GM12892 (cell line): ENCODE data around the gene SLC10A3.
"Not testable (repeated sequence)": the region's sequence is repeated elsewhere in the genome, so short reads cannot be mapped to it uniquely, and the experiment has no call there.

Experiments used
- DNase-seq: peaks from one replicate; pipeline ENCODE4 v3.0.0; 2011; ENCODE audit not compliant: insufficient read length
- FAIRE-seq: peaks from 2 replicates; lab custom pipeline; 2011; peaks lifted over from hg19 to GRCh38; lab: Jason Lieb, UNC
- POLR2A ChIP-seq: IDR thresholded peaks from 2 replicates; pipeline ENCODE4 v1.6.1; 2011; ENCODE audit warnings: low read depth, low read length, control low read depth
- POLR2AphosphoS5 ChIP-seq: IDR thresholded peaks from 2 replicates; pipeline ENCODE4 v1.6.1; 2011; ENCODE audit warnings: low read depth, low read length, control low read depth
- TAF1 ChIP-seq: IDR thresholded peaks from 2 replicates; pipeline ENCODE4 v1.6.1; 2011; ENCODE audit warnings: low read depth, mild to moderate bottlenecking, control low read depth, low read length, borderline replicate concordance

SLC10A3 gene

GRCh38 chrX:154509455-154509854 lies 19.0 kb upstream of the SLC10A3 start:
- TF ChIP-seq POLR2AphosphoS5 (no peak), TAF1 (no peak), POLR2A (no peak)
- no peak for DNase-seq
- FAIRE-seq, result no peak

- no peak for FAIRE-seq
Measured at GRCh38 chrX:154508384-154508745, 17.9 kb upstream of the SLC10A3 start.

GRCh38 chrX:154507673-154508383 lies 17.4 kb upstream of the SLC10A3 start:
- DNase-seq (no peak), FAIRE-seq (no peak)
- TF ChIP-seq POLR2A, result no peak
- no peak for TF ChIP-seq TAF1
- no peak for TF ChIP-seq POLR2AphosphoS5

More at GRCh38 chrX:154508384-154508745, 17.9 kb upstream of the SLC10A3 start:
- TF ChIP-seq POLR2A, result no peak
- TF ChIP-seq TAF1, result no peak
- TF ChIP-seq POLR2AphosphoS5, result no peak
- no peak for DNase-seq

GRCh38 chrX:154506483-154507332 lies 16.3 kb upstream of the SLC10A3 start:
- DNase-seq (no peak), FAIRE-seq (no peak)
- TF ChIP-seq TAF1, result no peak
- TF ChIP-seq POLR2AphosphoS5, result no peak
- no peak for TF ChIP-seq POLR2A

- no peak for DNase-seq
- TF ChIP-seq POLR2AphosphoS5, result no peak
- no peak for TF ChIP-seq TAF1
- no peak for TF ChIP-seq POLR2A
- no peak for FAIRE-seq
Measured at GRCh38 chrX:154505734-154506133, 15.3 kb upstream of the SLC10A3 start.

- no peak for DNase-seq
- no peak for TF ChIP-seq POLR2A
- no peak for TF ChIP-seq POLR2AphosphoS5
- no peak for TF ChIP-seq TAF1
- FAIRE-seq, result no peak
Measured at GRCh38 chrX:154502989-154503388, 12.6 kb upstream of the SLC10A3 start.

- no peak for TF ChIP-seq POLR2AphosphoS5
- TF ChIP-seq TAF1, result no peak
- DNase-seq, result no peak
- no peak for FAIRE-seq
Measured at GRCh38 chrX:154502098-154502497, 11.7 kb upstream of the SLC10A3 start.

- DNase-seq, FAIRE-seq: not testable (repeated sequence)
Measured at GRCh38 chrX:154501423-154501822, 11.0 kb upstream of the SLC10A3 start.

GRCh38 chrX:154496591-154497137 lies 6.2 kb upstream of the SLC10A3 start:
- not testable (repeated sequence) for DNase-seq
- peak; percentile 21 for FAIRE-seq

GRCh38 chrX:154495472-154495922 lies 5.1 kb upstream of the SLC10A3 start:
- no peak for FAIRE-seq

GRCh38 chrX:154494715-154495114 lies 4.3 kb upstream of the SLC10A3 start:
- TF ChIP-seq POLR2AphosphoS5 (no peak), TAF1 (no peak), POLR2A (no peak)
- DNase-seq (no peak), FAIRE-seq (no peak)

More at GRCh38 chrX:154495472-154495922, 5.1 kb upstream of the SLC10A3 start:
- DNase-seq, result no peak
- TF ChIP-seq POLR2A (no peak), POLR2AphosphoS5 (no peak), TAF1 (no peak)

- no peak for TF ChIP-seq TAF1
- TF ChIP-seq POLR2AphosphoS5, result no peak
- TF ChIP-seq POLR2A, result no peak
- FAIRE-seq (no peak), DNase-seq (no peak)
Measured at GRCh38 chrX:154490021-154490413, 412 bp downstream of the SLC10A3 start.

GRCh38 chrX:154489182-154489581 lies 1.2 kb downstream of the SLC10A3 start:
- FAIRE-seq (no peak), DNase-seq (no peak)
- TF ChIP-seq POLR2A, result no peak
- no peak for TF ChIP-seq POLR2AphosphoS5
- TF ChIP-seq TAF1, result no peak
